ENCODE measurements around the gene DLAT.
"Not testable (repeated sequence)": the region's sequence is repeated elsewhere in the genome, so short reads cannot be mapped to it uniquely, and the experiment has no call there.

The DLAT gene

GRCh38 chr11:112024773-112025678 is at the start of gene DLAT:
TSS of gene DLAT (plus strand) at chr11:112025408. CDS start at chr11:112025473, 65 bp downstream.
- in situ Hi-C loops (cut with HindIII; ENCODE audit: low sequenced_read_pairs) = loop anchor here (5.0 kb wide), 2 partner anchors 37 to 63 kb away; no protein-coding TSS in a partner anchor

GRCh38 chr11:111976119-111976766 is 49.0 kb upstream of the DLAT start:
- in situ Hi-C loops (cut with HindIII; ENCODE audit: low sequenced_read_pairs) = no loop called here

GRCh38 chr11:111976767-111977145 is 48.5 kb upstream of the DLAT start:
- in situ Hi-C loops (cut with HindIII; ENCODE audit: low sequenced_read_pairs) = no loop called here

GRCh38 chr11:111977146-111978027 is 47.8 kb upstream of the DLAT start:
- in situ Hi-C loops (cut with HindIII; ENCODE audit: low sequenced_read_pairs) = no loop called here

DNA sequence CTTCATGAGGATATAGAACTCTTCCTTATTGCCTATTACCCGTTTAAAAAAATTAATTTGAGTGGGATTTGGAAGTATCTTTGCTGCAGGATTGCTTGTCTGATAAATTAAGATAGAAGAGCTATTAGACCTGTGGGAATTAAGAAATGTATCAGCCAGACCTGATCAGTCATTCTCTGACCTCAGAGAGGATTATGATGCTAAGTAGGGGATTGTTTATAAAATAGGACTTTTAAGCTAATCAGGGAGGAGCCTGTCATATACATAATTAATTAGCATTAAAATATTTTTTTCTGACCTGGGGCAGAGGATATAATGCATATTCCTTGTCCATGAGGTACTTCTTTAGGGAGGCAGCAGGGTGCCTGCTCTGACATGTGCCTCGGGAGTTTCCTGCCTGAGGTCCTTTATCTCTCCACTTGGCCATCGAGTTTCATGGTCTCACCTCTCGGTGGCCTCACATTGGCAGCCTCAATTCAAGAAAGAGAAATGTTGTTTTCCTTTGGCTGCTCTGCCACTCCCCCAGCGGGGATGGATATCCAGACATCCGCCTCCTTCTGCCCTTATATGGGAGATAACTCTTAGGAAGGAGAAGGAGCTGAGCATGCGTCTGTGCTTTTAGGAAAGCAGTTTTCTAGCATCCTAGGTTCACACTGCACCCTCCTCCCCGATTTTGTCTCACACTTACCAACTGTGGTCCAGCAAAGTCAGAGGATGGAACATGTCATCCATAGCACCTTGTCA is 47.0 kb upstream of the DLAT start:
- in situ Hi-C loops (cut with HindIII; ENCODE audit: low sequenced_read_pairs) = no loop called here

DNA sequence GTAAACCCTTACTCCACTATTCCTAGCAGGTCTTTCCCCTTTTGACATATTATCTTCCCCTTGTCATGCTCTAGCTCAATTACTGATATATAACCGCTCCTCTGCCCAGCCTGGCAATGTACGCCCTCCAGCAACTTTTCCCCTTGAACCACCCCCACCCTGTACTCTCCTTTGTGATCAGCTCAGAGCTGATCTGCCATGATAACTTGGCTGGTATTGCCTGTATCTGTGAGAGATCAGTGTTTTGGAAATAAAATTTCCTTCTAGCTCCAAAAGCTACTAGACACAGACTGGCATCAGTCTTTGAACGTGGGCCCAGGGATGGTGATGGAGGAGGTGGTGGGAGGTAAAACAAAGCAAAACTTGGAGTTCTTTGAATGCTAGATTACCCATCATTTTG is 45.1 kb upstream of the DLAT start:
- in situ Hi-C loops (cut with HindIII; ENCODE audit: low sequenced_read_pairs) = no loop called here

- in situ Hi-C loops (cut with HindIII; ENCODE audit: low sequenced_read_pairs) = no loop called here
Measured at GRCh38 chr11:111981270-111981669, 43.9 kb upstream of the DLAT start.

- in situ Hi-C loops (cut with HindIII; ENCODE audit: low sequenced_read_pairs) = no loop called here
Measured at GRCh38 chr11:111982019-111982464, 43.2 kb upstream of the DLAT start.

GRCh38 chr11:111982541-111983186 is 42.5 kb upstream of the DLAT start:
- in situ Hi-C loops (cut with HindIII; ENCODE audit: low sequenced_read_pairs) = no loop called here

DNA sequence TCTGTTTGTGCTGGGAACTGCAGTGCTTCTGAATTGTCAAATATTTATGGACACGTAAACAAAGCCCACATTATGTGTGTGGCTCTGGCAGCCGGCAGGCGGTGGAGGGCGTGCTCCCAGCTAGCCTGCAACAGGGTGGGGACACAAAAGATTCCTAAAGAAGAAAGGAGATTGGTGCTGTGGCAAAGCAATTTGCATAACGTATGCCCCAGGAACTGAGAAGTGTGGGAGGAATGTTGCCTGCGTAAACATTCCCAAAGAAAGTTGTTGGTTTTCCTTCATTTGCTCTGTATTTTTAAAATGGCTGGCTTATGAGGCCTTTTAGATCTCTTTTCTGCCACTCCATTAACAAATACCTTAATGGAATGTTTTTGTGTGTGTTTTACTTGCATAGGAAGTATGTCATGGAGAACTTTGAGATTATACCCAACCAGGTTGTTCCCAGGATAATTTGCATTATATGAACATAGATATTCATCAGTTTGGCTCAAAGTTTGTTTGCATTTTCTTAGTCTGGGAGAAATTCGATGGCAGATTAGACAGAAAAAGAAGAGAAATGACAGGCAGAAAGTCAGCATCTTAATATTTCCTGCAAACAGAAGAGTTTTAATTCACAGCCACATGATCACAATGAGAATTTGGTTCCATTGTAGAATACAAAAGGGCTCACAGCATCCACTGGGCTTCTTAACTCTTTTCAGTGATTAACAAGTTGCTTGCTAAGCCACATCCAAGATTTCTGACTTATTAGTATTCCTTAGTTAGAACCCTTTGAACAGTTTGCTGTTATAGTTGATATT is 41.8 kb upstream of the DLAT start:
- in situ Hi-C loops (cut with HindIII; ENCODE audit: low sequenced_read_pairs) = no loop called here

DNA sequence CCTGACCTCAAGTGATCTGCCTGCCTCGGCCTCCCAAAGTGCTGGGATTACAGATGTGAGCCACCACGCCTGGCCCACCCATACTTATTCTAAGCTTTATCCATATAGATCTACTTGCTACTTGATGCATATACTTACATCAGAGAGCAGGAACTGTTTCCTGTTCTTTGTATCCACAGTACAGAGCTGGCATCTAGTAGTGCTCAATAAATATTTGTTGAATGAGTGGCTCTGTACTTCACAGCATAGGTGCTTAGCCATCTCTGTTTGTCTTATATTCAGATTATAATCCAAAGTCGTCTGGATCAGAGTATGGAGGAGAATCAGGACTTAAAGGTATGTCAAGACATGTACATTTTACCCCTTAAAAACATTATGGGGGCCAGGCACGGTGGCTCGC is 38.6 kb upstream of the DLAT start:
- in situ Hi-C loops (cut with HindIII; ENCODE audit: low sequenced_read_pairs) = no loop called here

DNA sequence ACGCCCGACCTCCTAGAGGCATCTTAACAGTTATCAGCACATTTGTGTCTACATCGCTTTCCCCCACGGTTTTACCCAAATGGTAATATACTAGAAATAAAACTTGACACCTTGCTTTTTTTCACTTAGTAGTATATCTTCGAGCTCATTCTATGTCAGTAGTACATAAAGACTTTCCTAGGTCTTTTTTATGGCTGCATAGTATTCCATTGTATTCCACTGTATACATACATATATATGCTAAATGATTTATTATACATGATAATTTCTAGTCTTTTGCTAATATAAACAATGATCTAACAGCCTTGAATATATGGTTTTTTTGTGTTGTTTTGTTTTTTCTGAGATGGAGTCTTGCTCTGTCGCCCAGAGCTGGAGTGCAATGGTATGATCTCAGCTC is 34.8 kb upstream of the DLAT start:
- in situ Hi-C loops (cut with HindIII; ENCODE audit: low sequenced_read_pairs) = no loop called here

- in situ Hi-C loops (cut with HindIII; ENCODE audit: low sequenced_read_pairs) = no loop called here
Measured at GRCh38 chr11:111992206-111992855, 32.9 kb upstream of the DLAT start.

- in situ Hi-C loops (cut with HindIII; ENCODE audit: low sequenced_read_pairs) = no loop called here
Measured at GRCh38 chr11:111996129-111996528, 29.1 kb upstream of the DLAT start.

DNA sequence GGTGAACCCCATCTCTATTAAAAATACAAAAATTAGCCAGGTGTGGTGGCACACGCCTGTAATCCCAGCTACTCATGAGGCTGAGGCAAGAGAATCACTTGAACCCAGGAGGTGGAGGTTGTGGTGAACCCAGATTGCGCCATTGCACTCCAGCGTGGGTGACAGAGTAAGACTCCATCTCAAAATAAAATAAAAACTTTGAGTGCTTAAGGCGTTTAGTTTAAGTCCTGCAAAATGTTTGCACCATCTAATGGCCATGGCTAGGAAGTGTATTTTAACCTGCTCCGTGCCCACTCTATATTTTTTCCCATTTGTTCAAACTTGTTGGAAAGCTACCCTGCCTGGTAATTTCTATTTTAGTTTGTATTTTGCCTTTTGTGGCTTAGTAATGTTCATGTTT is 28.5 kb upstream of the DLAT start:
- in situ Hi-C loops (cut with HindIII; ENCODE audit: low sequenced_read_pairs) = not testable (repeated sequence)

DNA sequence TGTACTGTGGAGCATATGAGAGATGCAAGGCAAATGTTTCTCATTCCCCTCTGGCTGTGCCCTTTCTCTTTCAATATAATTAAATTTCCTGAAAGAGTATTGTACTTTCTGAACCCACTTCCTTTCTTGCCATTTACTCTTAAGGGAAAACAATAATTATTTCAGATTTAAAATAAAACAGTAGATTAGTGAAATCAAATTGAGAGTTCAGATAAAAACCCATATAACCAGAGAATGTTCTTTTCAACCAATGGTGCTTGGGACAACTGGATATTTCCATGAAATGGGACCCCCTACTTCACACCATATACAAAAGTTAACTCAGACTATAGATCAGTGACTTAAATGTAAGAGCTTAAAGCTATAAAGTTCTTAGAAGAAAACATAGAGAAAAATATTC is 26.1 kb upstream of the DLAT start:
- in situ Hi-C loops (cut with HindIII; ENCODE audit: low sequenced_read_pairs) = no loop called here

DNA sequence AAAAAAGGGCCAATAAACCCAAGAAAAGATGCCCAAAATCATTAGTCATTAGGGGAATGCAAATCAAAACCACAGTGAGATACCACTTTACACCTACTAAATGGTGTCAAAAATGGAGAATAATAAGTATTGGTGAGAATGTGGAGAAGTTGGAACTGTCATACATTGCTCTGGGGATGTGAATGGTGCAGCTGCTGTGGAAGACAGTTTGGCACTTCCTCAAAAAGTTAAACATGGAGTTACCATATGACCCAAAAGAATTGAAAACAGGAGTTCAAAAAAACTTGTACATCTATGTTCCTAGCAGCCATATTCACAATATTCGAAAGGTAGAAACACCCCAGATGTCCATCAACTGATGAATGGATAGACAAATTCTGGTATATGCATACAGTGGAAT is 24.5 kb upstream of the DLAT start:
- in situ Hi-C loops (cut with HindIII; ENCODE audit: low sequenced_read_pairs) = no loop called here

GRCh38 chr11:112002491-112003216 is 22.6 kb upstream of the DLAT start:
- in situ Hi-C loops (cut with HindIII; ENCODE audit: low sequenced_read_pairs) = no loop called here
